GM18868 (cell line): ENCODE results near the gene COL27A1.

Source experiments
- ATAC-seq: cut with Tn5 transposase; IDR thresholded peaks from one replicate; pipeline ENCODE4 v1.9.1; 2021; ENCODE audit warnings: mild to moderate bottlenecking, moderate library complexity; ENCODE audit not compliant: unreplicated experiment

The COL27A1 gene

DNA sequence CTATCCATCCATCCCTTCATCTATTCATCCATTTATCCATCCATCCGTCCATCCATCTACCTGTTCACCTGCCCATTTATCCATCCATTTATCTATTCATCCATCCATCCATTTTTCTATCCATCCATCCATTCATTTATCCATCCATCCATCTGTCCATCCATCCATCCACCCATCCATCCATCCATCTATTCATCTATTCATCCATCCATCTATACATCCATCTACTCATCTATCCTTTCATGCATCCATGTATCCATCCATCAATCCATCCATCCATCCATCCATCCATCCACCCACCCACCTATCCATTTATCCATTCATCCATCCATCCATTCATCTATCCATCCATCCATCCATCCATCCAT is 10.8 kb downstream of the COL27A1 start:
- ATAC-seq: no peak

DNA sequence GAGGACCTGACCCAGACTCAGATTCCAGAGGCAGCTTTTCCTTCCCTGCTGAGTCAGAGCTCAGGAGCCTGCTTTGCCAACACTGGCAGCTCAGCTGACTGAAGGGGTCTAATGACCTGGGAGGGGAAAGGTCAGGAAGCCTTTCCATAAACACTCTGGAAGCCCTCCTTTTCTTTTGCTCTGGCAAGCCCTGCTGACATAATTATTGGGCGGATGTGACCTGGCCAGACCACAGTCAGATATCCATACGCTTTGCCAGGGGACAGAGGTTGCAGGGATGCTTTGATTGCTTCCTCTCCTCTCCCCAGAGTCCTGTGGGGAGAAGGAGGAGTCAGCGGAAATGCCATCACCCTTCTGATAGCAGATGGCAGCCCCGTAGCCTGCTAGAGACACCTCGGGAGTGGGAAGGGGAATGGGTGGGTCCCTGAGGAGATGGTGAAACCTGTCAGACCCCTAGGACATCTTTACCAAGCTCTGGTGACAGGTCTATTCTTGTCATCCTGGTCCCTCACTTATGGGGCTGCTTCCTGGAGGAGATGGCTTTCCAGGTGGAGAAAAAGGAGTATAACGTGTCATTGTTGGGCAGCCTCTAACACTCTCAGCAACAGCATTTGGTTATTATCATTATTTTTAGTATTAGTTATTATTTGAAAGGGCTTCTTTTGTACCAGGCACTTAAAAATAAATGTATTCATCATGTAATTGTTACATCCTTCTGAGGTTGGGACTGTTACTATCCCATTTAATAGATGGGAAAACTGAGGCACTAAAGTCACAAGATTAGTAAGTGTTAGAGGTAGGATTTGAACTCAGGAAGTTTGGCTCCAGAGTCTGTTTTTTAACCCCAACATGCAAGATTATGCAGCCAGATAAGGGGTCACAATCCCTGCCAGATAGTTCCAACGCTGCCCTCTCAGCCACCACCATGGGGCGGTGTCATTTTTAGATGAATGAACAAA is 11.6 kb downstream of the COL27A1 start:
- ATAC-seq: no peak

GRCh38 chr9:114167591-114168091 is 12.3 kb downstream of the COL27A1 start:
- ATAC-seq: no peak

DNA sequence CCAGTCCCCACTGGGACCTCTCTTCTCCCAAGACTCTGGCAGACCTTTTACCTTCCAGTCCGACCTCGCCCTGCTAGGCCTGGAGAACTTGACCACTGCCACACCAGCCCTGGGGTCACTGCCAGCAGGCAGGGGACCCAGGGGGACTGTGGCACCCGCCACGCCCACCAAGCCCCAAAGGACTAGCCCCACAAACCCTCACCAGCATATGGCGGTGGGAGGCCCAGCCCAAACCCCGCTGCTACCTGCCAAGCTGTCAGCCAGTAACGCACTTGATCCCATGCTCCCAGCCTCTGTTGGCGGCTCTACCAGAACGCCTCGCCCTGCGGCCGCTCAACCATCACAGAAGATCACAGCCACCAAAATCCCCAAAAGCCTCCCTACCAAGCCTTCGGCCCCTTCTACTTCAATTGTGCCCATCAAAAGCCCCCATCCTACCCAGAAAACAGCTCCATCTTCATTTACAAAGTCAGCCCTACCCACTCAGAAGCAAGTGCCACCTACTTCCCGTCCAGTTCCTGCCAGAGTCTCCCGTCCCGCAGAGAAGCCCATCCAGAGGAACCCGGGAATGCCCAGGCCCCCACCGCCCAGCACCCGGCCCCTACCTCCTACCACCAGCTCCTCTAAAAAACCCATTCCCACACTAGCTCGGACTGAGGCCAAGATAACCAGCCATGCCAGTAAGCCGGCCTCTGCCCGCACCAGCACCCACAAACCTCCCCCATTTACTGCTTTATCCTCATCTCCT is 13.1 kb downstream of the COL27A1 start:
- ATAC-seq: no peak

- no peak for ATAC-seq
Observed at GRCh38 chr9:114169029-114169951, 14.0 kb downstream of the COL27A1 start.

DNA sequence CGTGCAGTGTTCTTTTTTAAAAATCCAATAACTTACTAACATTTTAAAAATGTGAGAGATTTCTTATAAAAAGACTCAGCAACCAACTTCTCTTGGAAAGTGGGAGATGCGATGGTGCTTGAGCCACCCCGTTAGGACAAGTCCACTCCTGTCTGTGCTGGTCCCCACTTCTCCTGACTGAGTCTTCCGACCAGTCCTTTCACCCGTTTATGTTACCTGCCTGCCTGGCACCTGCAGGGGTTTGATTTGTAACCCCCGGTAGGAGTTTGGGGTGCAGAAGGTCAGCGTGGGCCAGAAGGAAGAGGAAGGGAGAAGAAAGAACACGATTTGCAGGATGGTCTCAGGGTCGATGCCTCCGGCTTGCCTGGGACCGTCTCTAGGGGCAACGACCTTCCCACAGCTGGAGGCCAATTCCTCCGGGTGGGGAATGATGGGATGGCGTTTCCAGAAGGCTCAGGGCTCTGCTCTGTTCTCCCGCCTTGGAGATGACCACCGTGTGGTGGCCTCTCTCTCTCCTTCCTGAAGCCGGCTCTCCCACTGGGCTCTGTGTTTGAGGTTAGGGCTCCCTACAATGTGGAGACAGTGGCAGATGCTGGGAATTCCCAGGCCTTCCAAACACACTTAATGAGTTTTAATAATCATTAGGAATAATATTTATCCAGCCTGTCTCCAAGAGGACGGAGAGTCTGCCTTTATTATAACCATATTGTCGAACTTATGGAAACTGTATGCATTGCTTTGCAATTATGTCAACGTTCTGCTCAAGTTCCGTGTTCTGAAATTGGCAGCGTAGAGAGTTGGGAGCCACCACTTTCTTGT is 14.8 kb downstream of the COL27A1 start:
- no peak for ATAC-seq

DNA sequence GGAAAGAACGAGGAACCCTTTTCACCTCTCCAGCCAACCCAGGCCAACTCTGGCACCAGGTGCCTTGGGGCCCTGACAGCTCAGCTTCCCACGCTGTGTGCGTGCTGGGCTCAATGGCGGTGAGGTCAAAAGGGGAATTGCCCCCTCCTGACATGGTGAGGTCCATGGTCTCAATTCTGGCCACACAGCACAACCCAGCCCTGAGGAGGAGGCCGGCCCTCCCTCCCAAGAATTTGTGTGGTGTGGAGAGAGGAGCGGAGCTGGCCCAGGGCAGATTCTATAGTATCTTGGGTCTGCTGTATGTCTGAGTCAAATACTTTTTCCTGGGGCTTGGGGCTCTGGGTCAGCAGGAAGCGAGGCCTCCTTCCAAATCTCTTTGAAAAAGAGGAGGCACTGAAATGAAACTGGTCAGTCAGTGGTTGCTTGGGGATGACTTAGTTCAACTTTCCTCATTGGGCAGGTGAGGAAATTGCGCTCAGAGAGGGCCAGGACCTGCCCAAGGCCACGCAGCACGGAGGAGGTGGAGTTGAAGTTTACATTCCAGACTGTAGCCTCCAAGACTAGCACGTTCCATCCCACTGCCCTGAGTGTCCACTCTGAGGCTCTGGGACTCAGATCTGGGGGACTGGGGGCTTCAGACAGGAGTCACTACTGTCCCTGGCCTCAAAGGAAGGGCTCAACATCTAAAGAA is 15.6 kb downstream of the COL27A1 start:
- ATAC-seq: no peak

GRCh38 chr9:114171500-114171899 is 16.2 kb downstream of the COL27A1 start:
- ATAC-seq: no peak

GRCh38 chr9:114172981-114173833 is 17.9 kb downstream of the COL27A1 start:
- ATAC-seq: no peak

DNA sequence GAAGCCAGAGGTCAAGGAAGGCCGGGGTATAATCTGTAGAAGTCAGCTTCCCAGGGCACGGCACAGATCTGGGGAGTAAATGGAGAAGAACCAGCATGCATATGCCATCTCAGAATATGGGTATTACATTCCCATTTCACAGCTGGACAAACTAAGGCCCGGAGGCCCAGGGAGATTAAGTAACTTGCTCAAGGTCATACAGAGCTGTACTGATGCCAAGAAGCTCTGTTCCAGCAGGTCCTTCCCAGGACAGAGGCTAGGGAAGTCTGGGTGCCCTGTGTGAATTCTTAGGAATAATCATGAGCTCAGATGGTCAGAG is 19.2 kb downstream of the COL27A1 start:
- ATAC-seq: no peak

GRCh38 chr9:114174876-114175771 is 19.8 kb downstream of the COL27A1 start:
- ATAC-seq: no peak

DNA sequence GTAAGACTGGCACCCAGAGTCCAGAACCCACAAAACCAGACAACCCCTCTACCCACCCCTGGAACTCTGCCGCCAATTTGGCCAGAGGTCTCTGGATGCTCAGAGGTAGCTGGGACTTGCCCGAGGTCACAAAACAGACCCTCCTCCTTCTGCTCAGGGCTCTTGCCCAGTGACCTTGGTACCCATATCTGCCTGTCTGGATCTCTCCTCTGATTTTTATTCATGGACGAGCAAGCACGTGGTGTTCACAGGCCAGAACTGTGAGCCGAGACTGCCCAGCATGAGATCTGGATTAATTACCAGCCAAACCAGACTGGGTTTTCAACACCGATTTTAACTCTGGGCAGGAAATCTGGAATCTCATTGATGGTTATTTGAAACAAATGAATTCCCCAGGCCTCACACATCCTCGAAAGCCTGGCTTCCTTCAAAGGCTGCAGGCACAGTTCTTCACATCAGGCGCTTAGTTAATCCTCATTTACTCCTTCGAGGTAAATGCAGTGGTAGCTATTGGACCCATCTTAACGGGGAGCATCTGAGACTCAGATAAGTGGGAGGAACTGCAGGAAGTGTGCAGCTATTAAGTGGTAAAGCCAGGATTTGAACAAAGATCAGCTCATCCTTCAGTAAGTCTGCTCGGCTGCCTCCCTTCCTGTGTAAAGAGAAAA is 21.4 kb downstream of the COL27A1 start:
- no peak for ATAC-seq

- ATAC-seq: no peak
Observed at GRCh38 chr9:114177423-114178064, 22.2 kb downstream of the COL27A1 start.

DNA sequence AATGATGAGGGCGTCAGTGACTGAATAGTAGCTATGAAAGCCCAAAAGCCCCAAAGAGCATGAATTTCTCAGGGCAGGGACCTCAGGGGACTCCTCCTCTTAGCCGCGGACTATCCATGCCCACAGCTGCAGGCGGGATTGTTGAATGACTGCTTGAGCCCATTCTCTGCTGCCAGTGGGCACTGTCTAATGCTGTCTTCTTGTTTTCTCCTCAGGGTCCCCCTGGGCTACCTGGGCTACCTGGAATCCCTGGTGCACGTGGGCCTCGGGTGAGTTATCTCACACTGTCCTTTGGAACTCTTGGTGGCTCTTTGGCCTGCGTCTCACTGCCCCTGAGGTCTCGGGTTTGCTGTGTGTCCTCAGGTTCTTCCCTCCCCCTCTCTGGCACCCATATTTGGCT is 22.7 kb downstream of the COL27A1 start:
- ATAC-seq: no peak

DNA sequence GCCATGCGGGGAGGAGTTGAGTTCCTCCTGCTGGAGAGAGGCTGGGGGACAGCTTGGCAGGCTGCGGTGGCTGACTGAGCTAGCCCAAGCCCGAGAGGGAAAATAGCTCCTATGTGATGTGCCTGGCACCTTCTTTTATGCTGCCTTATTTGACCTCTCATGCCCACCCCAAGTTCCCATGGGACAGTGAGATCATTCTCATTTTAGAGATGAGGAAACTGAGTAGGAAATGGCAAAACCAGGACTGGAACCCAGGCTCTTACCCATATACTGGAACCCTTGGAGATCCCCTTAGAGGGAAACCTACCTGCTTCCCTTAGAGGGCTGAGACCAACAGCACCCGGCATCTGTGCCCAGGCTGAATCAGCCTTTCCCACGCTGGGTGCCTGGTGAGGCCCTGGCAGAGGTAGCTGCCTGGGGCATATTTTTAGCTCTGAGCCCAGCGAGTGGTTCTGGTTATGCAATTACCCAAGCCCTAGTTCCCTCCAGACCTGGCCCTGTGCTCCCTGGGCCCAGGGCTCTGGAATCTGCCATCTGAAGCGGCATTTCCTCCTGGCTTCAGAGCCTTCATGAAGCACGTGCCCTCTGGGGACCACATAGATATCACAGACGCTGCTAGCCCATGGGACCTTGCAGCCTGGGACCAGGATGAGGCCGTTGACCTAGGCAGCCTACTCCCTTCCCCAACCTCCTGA is 23.6 kb downstream of the COL27A1 start:
- no peak for ATAC-seq

DNA sequence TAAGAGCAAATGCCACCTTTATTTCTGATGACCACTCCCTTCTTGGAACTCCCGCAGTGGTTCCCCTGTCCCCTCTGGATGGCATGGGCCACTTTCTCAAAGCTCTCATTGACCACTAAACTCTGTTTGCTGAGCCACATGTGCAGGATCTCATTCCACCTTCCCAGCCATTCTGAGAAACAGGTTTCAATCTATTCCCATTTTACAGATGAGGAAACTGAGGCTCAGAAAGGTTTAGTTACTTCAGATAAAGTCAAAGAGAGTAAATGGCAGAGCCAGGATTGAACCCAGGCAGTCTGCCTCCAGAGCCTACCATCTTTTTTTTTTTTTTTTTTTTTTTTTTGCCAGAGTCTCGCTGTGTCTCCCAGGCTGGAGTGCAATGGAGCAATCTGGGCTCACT is 24.2 kb downstream of the COL27A1 start:
- ATAC-seq: no peak
